ENCODE measurements around the gene SLC22A23.

The SLC22A23 gene

GRCh38 chr6:3280866-3281465, 175.9 kb downstream of the SLC22A23 start:
- no peak for DNase-seq

DNA sequence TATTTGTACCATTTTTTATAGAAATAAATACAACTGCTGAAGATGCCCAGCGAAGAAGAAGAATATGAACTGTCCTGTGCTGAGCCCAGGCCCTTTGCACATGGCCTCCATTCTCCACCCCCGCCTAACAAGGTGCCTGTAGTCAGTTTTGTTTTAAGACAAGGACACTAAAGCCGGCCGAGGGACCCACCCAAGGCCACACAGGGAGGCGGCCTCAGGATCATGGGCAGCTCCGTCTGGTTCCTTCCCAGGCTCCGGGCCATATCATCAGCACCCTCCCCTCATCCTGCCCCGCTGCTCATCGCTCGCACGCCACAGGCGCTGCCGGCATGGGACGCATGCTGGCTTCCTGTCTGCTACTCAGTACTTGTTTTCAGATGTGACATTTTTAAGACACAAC, 176.8 kb downstream of the SLC22A23 start:
- DNase-seq: no peak

DNA sequence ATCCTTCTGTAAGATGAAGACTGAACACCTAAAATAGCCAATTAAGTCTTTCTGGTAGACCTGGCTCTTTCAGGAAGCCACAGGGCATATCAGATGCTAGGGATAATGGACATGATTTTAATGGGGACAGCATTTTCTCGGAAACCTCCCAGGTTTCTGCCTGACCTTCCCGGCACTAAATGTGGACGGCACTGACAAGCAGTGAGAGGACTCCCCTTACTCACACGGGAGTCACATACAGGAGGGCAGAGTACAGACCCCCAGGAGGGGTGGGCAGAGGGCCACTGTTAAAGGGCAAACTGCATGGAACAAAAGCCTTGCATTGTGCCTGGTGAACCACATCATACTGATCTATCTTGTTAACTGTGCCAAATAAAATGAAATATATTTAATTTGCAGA, 178.2 kb downstream of the SLC22A23 start:
- no peak for DNase-seq

DNA sequence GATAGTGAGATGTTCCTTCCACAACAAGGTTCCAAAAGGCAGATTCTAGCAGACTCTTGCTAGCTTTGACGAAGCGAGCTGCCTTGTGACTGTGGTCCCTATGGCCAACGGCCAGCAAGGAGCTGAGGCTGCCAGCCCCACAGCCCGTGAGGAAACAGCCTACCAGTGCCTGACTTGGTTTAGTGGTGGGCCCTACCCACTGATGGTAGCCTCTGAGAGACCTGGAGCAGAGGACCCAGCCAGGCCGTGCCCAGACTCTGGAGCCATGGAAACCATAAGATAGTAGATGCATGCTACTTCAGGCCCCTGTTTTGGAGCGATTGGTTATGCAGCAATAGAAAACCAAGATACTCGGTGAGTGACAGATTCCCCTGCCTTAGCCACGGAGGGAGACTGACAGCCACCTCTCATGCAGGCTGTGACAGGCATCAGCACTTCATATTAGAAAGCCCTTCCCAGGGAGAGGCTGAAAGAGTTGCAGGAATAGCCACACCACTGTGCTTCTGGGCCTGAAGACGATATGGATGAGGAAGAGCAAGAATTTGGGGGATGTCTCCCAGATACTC, 178.9 kb downstream of the SLC22A23 start:
- no peak for DNase-seq

- no peak for DNase-seq
Measured at GRCh38 chr6:3277251-3277650, 179.6 kb downstream of the SLC22A23 start.

- DNase-seq: no peak
Measured at GRCh38 chr6:3276174-3277167, 180.4 kb downstream of the SLC22A23 start.

GRCh38 chr6:3273707-3274521, 182.9 kb downstream of the SLC22A23 start:
- no peak for DNase-seq

GRCh38 chr6:3272911-3273547, 183.8 kb downstream of the SLC22A23 start:
- no peak for DNase-seq

DNA sequence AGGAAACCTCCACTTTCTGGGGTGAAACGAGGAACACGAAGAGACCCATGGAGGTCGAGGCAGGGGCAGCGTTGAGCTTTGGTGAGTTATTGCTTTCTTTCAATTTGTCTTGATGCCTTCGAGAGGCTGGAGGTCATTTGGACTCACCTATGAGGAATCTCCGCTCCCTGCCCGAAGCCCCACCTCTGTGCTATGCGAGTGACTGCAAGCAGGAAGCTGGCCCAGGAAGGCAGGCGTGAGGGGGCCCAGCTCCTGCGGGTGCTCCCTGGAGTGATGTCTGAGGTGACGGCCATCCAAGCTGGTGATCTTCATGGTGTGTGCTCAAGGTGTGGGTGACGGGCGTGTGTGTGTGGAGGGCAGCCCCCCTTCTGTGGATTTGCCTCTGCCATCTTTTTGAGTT, 185.1 kb downstream of the SLC22A23 start:
- DNase-seq: no peak

DNA sequence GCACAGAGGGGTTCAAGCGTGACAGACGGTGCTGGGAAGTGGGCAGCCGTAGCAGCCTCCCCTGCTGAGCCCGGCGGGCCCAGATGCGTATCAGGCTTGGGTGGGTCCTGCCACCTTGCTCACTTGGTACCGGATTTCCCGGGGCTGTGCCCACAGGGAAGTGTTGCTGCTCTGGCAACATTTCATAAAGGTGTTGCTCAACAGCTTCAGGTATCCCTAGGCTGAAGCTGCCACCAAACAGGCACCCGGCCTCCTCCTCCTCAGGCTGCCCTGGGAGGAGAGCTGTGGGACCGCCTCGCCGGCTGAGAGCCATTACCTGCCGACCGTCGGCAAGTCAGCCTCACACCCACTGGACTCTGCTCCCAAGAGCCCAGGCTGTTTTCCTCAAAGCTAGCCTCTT, 186.6 kb downstream of the SLC22A23 start:
- no peak for DNase-seq

- DNase-seq: no peak
Measured at GRCh38 chr6:3269281-3269975, 187.4 kb downstream of the SLC22A23 start.

GRCh38 chr6:3268680-3269079, 188.2 kb downstream of the SLC22A23 start:
- no peak for DNase-seq

DNA sequence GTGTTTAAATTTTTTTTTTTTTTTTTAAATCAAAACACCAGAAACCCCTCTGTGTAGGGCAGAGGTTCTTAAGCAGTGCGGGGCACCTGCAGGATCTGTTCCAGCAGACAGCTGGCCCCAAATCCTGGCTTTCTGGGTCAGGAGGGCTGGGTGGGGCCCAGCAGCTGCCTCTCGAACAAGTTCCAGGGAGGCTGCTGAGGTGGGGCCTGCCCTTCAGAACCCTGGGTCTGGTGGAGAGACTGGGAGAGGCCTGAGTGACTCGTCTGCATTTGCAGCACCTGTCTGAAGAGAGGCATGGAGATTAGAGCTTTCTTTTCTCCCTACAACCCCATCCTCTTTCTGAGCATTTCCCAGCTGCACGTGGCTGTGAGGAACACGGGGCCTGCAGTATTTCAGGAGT, 189.7 kb downstream of the SLC22A23 start:
- DNase-seq: no peak

- no peak for DNase-seq
Measured at GRCh38 chr6:3266170-3266569, 190.7 kb downstream of the SLC22A23 start.

- DNase-seq: no peak
Measured at GRCh38 chr6:3265671-3266070, 191.2 kb downstream of the SLC22A23 start.

DNA sequence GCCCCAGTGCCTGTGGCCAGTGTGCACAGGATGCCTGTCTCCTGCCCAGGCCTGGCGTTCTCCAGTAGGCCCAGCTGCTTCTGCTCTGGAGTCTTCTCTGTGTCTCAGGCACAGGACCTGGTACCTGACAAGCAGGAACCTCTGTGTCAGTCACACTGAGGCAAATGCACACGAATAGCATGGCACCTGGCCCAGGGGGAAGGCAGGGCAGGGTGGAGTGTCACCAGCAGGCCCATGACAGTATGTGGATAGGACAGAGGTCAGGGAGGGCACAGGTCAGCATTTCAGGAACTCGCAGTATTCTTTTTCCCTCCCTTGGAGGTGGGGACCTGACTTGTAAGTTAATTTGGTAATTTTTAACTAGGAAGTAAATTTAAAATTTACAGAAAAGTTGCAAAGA, 192.5 kb downstream of the SLC22A23 start:
- no peak for DNase-seq

DNA sequence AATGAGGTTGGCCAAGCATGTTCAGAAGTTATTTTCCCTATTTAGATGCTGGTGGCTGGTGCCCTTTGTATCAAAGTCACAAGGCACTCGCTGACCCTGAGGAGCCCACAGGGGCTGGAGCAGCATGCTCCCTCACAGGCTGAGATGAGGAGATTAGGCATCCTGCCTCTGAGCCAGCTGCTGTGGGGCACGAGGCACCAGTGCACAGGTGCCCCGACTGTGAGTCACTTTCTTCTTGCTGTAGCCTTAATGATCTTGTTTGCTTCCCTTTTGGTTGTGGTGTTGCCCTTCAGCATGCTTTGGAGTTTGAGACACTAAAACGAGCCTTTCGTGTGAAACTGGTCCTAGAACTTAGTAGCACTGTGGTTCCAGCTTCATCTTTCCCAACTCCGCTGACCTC, 193.8 kb downstream of the SLC22A23 start:
- no peak for DNase-seq

DNA sequence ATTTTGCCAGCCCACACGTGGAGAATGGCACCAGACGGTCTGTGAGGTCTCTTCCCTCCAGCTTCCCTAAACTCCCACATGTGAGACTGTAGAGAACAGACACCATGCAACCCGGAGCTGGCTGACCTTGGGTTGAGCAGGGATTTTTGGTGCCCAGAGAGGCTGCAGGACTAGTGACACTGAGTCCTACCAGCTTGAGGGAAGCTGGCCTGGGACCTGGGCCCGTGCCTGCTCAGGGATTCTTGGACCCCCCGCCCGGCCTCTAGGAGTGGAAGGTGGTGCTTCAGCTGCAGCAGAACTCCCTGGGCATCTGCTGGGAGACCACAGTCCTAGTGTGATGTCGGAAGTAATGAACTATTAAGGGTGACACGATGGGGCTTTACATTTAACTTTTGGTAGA, 194.9 kb downstream of the SLC22A23 start:
- DNase-seq: no peak

GRCh38 chr6:3261518-3261820, 195.4 kb downstream of the SLC22A23 start:
- no peak for DNase-seq

GRCh38 chr6:3260772-3261517, 195.9 kb downstream of the SLC22A23 start:
- no peak for DNase-seq

GRCh38 chr6:3260296-3260695, 196.6 kb downstream of the SLC22A23 start:
- DNase-seq: no peak

Data from NCI-H1048 (cell line).